ENCODE measurements around the gene KCNIP3. TPM values are rescaled to one million over a fixed set of nuclear protein-coding genes. Genes with fewer than 3 reads are reported as not detected.
A peak's percentile ranks its signal among the peaks of the same experiment; 100 is the strongest.

Gene KCNIP3
- total and polyA plus RNA-seq, 12 donors = 2.1 to 8.0 (median 3.9) TPM

- WGBS, 2 donors = 77% methylated on average over 11 of the region's 11 CpGs
- DNase-seq = peak in 1 of 2 donors; percentile 9
- TF ChIP-seq CTCF (IDR thresholded peaks at IDR 0.05) = no peak
- ATAC-seq = no peak
- H3K4me3 ChIP-seq = no peak overlapping the region
- H3K4me1 ChIP-seq = peaks cover 0 to 6% (median 0%) of the 10 kb centered on the region in 9 donors
- no peaks in the 10 kb centered on the region for H3K36me3 ChIP-seq
- no peaks in the 10 kb centered on the region for H3K9me3 ChIP-seq
- intact Hi-C loops (cut with DNase I) = no loop called here
- H3K27ac ChIP-seq = no peak overlapping the region
- peaks cover 0 to 9% (median 0%) of the 10 kb centered on the region in 7 donors for H3K27me3 ChIP-seq
Measured at GRCh38 chr2:95333888-95334338, 36.8 kb downstream of the KCNIP3 start.

- ATAC-seq (no peak), DNase-seq (no peak)
- WGBS, 2 donors = 88 to 100% methylated on average over 1 of the region's 1 CpG
- intact Hi-C loops (cut with DNase I) = no loop called here
- Histone ChIP-seq H3K27me3 (peaks cover 0 to 9% (median 0%) of the 10 kb centered on the region in 7 donors), H3K4me1 (peaks cover 0 to 5% (median 0%) of the 10 kb centered on the region in 9 donors), H3K9me3 (no peaks in the 10 kb centered on the region), H3K27ac (no peak overlapping the region), H3K4me3 (no peak overlapping the region), H3K36me3 (no peaks in the 10 kb centered on the region)
- no peak for TF ChIP-seq CTCF (IDR thresholded peaks at IDR 0.05)
Measured at GRCh38 chr2:95334916-95335641, 37.9 kb downstream of the KCNIP3 start.

- intact Hi-C loops (cut with DNase I) = no loop called here
- no peak for DNase-seq
- Histone ChIP-seq H3K4me1 (no peaks in the 10 kb centered on the region), H3K4me3 (no peak overlapping the region), H3K27me3 (peaks cover 0 to 13% (median 3%) of the 10 kb centered on the region in 7 donors), H3K36me3 (no peaks in the 10 kb centered on the region), H3K9me3 (no peaks in the 10 kb centered on the region), H3K27ac (no peak overlapping the region)
- WGBS, 2 donors = 73 to 88% methylated on average over 2 of the region's 2 CpGs
- TF ChIP-seq CTCF (IDR thresholded peaks at IDR 0.05) = no peak
- no peak for ATAC-seq
Measured at GRCh38 chr2:95336406-95336805, 39.3 kb downstream of the KCNIP3 start.

- Histone ChIP-seq H3K4me1 (no peaks in the 10 kb centered on the region), H3K27ac (no peak overlapping the region), H3K4me3 (no peak overlapping the region), H3K36me3 (no peaks in the 10 kb centered on the region), H3K27me3 (peaks cover 0 to 26% (median 15%) of the 10 kb centered on the region in 7 donors), H3K9me3 (no peaks in the 10 kb centered on the region)
- no peak for ATAC-seq
- peak in 1 of 2 donors; percentile 2 for DNase-seq
- intact Hi-C loops (cut with DNase I) = no loop called here
- WGBS, 2 donors = 73 to 78% methylated on average over 7 of the region's 7 CpGs
- TF ChIP-seq CTCF (IDR thresholded peaks at IDR 0.05) = no peak
Measured at GRCh38 chr2:95337829-95338228, 40.7 kb downstream of the KCNIP3 start.
